CD4-positive, alpha-beta T cell treated with Interleukin-6 at 100 ng/mL for 8 hours (primary cell): Measurements from ENCODE around the gene SPRED2.
"Not testable (repeated sequence)": the region's sequence is repeated elsewhere in the genome, so short reads cannot be mapped to it uniquely, and the experiment has no call there.

ENCODE experiments used
- DNase-seq: peaks from one replicate; pipeline ENCODE4 v3.0.0-alpha.2; 2020; ENCODE audit warnings: mixed read lengths, low spot score

Gene SPRED2

DNA sequence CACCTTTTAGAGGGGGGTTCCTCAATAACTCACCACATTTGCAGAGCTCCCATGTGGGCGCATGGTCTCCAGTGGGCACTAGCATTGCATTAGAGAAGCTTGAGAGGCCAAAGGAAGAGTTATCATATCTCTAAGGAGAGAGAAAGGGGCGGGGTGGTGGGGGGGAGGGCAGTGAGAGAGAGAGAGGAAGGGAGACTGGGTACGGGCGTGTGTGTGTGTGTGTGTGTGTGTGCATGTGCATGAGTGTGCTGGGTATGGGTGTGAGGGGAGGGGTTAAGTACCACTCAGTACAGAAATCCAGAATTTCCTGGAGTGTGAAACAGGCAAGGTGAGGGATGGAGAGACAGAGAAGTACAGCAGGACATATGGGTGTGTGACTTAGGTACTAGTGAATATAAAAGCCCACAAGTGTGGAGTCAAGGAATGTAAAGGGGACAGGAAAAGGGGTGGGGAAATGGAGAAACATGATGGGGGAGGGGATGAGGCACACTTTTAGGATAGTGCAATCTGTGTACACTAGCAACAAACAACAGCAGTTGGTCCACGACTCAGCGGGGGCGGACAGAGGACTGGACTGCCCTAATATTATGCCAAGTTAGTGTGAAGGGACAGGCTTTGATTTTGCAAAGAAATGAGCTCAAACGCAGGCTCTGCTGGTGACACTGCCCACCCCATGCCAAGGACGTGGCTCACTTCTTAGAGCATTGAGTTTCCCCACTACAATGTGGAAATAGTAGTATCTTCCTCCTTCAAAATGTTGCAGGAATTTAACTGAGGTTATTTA, 91.3 kb downstream of the SPRED2 start:
- DNase-seq = no peak

DNA sequence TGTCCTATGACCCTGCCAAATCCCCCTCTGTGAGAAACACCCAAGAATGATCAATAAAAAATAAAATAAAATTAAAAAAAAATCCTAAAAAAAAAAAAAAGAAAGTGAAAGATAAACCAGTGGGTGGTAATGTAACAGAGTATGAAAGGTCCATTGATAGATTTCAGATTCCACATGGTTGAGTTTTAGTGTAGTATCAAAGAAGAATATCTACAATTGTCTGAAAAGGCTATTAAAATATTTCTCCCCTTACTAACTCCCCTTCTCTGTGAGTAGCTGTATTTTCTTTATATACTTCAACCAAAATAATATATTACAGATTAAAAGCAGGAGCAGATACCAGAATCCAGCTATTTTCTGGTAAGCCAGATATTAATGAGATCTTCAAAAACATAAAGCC, 92.8 kb downstream of the SPRED2 start:
- DNase-seq = no peak

DNA sequence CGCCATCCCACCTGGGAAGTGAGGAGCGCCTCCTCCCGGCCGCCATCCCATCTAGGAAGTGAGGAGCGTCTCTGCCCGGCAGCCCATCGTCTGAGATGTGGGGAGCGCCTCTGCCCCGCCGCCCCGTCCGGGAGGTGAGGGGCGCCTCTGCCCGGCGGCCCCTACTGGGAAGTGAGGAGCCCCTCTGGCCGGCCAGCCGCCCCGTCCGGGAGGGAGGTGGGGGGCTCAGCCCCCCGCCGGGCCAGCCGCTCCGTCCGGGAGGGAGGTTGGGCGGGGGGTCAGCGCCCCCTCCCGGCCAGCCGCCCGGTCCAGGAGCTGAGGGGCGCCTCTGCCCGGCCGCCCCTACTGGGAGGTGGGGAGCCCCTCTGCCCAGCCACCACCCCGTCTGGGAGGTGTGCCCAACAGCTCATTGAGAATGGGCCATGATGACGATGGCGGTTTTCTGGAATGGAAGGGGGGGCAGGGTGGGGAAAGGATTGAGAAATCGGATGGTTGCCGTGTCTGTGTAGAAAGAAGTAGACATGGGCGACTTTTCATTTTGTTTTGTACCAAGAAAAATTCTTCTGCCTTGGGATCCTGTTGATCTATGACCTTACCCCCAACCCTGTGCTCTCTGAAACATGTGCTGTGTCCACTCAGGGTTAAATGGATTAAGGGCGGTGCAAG, 93.4 kb downstream of the SPRED2 start:
- DNase-seq = not testable (repeated sequence)

DNA sequence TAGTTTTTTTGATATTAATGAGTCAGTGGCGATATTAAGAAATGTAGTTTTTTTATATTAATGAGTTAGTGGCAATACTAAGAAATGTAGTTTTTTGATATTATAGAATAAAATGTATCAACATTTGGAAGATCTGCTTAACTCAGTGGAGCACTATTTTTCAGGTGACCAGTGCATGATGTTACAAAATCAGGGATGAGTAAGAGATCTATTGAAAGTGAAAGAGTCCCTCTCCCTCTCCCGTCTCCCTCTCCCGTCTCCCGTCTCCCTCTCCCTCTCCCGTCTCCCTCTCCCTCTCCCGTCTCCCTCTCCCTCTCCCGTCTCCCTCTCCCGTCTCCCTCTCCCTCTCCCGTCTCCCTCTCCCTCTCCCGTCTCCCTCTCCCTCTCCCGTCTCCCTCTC, 94.5 kb downstream of the SPRED2 start:
- not testable (repeated sequence) for DNase-seq

DNA sequence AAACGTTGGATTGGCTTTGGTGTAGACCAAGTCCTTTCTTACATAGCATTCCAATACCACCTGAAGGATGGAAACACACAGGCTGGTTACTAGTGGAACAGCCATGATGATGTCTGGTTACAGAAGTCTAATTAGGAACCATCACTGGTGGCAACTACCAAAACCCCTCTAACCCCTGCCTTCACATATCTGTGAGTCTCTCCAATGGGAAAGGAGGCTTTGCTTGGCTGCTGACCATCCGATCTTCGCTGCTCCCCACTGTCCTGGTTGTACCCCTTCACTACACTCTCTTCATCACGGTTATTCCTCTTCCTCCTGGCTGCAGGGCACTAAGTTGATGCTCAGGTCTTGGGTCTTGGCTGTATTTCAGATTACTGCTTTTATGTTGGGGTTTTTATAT, 97.7 kb downstream of the SPRED2 start:
- no peak for DNase-seq

DNA sequence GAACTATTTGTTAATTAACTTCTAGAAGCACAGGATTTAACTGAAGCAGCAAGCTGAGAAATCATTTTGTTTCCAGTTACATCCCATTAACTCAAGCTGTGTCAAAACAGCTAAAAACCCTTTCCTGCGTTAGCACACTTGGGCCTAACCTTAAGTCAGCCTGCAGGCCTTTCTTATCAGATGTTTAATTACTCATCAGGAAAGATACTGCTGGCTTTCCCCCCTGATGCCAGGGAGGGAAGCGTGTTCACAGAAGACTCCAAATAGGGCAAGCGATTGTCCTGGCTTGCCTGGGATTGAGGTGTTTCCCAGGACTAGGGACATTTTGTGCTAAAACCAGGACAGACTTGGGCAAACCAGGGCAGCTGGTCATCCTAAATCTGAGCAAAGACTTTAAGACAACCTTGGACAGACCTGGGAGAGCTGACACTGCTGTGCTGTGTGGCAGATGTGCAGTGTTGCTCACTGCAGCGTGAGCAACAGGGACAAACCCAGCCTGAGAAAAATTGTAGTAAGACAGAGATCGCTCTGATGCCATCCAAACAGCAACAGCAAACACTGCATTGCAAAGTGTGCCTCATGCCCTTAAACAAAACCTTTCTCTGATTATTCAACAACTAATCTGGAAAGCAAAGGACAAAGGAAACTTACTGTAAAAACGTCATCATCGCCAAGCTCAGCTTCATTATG, 100.9 kb downstream of the SPRED2 start:
- no peak for DNase-seq

DNA sequence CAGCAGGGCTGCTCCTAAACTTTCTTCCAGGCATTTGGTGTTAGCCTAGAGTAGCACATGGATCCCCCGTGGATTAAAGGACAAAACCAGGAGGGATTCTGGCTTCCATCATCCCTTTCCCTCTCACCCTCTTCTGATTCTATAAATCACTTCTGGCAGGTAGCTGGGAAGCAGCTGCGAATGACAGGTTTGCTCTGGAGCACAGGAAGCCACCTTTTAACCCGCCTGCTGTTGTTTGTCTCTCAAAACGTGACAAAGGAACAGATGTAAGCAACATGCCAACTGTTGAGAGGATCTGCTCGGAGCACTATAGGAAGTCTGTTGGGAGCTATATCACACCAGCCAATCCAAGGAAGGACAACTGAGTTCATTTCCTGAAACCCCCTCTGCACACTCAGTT, 102.9 kb downstream of the SPRED2 start:
- DNase-seq = no peak

DNA sequence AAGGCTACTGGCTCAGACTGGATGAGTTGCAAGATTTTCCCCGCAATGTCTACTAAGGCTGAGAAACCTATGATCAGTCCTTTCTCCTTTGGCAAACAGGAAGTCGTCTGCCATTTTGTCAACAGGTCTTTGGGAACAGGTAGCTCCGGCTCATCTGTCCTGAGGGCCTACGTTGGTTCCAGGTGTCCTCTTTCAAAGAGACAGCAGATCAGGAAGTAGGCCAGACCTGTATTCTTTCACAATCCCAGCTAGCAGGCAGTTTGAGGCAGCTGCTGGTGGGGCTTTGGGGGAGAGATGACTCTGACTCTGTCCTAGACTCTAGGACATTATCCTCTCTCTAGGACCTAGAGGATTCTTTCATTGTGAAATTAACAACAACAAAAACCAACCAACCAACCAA, 106.1 kb downstream of the SPRED2 start:
- DNase-seq = no peak

DNA sequence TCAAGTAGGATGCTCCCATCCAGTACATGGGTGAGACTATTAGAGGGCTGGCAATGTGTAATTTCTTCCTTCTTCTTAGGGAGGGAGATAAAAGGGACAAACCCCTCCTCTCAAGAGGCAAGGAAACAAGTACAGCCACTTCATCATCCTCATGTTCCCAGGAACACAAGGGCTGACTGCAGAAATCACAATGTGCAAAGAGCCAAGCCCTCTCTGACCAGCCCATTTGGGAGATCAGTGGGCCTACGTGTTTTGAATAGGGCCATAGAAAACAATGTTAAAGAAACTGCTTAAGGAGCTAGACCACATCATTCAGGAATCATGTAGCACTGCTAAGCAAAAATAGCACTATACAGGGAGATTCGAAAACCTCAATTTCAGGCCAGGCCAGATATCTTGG, 107.3 kb downstream of the SPRED2 start:
- DNase-seq = no peak

DNA sequence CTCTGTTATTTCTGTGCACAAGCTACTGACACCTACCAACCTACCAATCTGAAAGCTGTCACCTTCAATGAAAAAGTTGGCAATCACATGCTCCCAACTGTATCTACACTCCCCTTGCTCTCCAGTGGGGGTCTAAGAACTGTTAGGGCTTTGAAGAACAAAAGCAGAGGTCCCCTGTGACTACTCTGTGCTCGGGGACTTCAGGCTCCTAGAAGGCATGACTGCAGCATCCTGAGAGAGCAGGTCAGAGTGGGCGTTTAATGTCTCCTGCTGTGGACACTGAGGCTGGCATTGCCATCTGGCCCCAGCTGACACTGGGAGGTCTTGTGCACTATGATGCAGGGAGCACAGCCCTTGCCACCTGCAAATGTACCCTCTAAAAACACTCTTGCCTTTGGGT, 111.5 kb downstream of the SPRED2 start:
- DNase-seq = no peak

DNA sequence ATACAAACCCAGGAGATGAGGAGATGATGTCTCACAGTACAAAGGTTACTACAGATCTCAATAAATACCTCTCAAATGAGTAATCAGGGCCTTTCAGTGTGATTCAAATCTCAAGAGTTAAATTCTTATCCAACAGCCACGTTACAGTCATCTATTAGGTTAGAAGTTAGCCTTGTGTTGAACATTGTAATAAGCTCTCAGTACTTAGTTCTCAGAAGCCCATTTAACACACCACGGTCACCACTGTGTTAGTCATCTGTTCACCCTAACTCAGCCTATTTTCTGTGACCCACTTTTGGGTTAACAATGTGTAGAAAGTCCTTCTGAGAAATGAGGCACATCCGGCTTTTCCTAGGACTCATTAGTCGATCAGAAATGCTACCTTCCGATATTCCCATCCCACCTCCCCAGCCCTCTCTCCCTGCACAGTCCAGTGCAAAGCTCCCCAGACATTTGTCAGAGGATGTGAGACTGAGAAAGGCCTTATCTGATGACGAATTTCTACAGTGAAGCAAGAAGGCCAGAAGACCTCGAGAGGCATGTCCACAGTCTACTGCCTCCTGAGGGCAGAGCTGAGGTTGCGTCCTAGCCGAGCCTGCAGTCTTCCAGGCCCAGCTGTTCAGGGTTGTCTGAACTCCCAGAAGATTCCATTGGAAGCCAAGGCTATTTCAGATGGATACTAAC, 112.2 kb downstream of the SPRED2 start:
- DNase-seq = no peak

DNA sequence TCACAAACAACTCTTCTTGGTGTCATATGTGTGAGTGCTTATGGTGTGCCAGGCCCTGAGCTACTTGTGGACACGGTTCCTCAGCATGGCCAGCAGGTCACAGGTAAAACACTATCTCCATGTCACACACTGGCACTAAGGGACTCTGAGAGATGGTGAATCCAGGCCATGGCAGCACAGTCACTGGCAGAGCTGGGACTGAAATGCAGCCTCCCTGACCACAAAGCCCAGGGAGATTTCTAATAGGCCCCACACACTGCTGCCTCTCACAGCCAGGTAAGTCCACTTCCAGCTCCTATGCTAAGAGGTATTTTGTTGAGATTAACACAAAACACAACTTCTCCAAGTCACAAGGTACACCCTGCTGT, 112.7 kb downstream of the SPRED2 start:
- DNase-seq = no peak

DNA sequence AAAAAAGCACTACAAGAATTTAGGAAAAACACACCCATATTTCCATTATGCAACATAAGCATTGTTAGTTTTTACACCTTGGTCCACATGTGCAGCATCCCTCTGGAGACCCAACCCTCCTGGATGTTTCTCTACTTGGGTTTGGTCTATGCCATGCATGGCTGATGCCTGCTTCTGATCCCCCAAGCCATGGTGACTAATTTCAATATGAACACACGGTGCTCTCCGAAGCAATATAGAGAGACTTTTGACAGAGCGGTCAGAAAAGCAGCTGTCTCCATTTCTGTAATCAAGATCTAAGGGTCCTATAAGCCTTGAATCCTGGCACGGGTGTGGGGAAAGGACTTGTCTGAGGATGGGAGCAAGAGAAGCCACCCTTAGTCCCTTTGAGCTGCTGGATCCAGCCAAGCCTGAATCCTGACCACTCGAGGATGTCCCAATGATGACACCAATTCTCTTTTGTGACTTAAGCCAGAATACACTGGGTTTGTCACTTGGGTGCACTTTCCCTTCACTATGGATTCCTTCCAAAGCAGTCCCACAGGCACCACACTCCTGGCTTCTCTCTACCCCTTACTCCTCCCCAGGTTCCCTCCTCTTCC, 113.2 kb downstream of the SPRED2 start:
- no peak for DNase-seq

DNA sequence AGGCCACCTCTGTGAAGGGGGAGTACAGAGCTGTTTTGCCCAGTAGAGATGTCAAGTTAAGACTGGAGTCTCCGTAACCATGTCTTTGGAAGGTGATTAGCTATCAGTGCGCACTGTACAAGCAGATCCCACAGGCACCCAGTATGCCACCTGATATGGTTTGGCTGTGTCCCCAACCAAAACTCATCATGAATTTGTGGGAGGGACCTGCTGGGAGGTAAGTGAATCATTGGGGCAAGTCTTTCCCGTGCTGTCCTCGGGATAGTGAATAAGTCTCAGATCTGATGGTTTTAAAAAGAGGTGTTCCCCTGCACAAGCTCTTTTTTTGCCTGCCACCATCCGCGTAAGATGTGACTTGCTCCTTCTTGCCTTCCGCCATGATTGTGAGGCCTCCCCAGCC, 114.6 kb downstream of the SPRED2 start:
- no peak for DNase-seq

DNA sequence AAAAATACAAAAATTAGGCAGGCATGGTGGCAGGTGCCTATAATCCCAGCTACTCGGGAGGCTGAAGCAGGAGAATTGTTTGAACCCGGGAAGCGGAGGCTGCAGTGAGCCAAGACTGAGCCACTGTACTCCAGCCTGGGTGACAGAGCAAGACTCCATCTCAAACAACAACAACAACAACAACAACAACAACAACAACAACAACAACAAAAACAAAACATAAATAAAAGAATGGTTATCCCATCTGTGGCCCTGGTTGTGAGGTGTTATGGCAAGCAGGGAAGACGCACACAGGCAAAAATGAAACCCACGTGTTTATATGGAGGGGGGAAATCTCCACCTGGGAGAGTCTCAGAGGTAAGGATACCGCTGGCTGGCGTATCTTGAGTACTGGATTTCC, 115.0 kb downstream of the SPRED2 start:
- DNase-seq = not testable (repeated sequence)

DNA sequence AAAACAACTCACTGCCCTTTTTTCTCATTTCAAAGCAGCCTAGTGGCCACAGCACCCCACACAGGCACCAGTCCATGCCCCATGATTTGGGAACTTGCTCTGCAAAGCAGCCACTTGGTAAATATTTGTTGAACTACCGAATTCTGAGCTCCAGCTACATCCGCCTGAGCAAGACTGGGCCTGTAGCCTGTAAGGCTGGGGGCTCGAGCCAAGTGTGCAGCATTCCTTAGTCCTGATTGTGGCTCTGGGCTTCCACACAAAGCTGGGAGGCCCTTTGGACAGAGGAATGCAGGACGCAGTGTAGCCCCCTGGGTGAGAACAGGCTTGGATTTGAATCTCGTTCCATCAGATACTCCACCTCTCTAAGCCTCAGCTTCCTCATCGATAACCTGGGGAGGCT, 116.3 kb downstream of the SPRED2 start:
- DNase-seq = no peak

DNA sequence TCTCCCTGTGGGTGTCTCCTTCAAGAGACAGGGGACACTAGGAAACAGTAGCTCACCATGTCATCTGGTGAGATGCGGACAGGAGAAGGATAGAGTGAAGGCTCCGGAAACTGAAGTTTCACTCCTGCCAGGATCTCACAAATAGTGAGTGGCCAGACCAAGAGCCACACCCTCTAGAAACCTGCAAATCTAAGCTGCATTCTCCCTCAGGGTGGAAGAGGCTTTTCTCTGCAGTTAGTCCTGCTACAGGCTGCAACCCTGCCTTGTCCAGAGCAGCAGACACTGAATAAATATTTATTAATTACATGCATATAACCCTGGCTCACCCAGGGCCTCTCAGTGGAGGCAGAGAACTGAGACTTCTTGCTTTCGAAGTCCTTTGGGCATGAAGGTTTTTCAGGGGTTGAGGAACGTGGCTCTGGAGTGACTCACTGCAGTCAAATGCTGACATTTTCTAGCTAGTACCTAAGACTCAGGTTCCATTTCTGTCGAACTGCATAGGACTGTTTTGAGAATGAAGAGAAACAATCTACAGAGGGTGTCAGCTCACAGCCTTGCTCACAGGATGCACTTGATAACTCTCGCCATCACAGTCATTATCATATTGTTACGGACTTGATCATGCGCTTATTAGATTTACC, 117.5 kb downstream of the SPRED2 start:
- DNase-seq = no peak

DNA sequence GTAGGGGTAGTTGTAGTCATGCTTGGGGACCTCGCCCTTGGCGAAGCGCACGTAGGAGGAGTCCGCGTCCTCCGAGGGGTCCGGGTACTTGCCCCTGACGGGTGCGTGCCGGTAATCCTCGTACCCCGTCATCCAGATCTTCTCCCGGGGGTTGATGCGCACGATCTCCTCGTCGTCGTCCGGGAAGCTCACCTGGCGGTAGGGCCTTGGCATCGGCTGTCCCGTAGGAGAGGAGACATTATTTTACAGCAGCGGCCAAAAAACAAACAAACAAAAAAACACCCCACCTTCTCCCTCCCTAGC, 118.5 kb downstream of the SPRED2 start:
- no peak for DNase-seq

DNA sequence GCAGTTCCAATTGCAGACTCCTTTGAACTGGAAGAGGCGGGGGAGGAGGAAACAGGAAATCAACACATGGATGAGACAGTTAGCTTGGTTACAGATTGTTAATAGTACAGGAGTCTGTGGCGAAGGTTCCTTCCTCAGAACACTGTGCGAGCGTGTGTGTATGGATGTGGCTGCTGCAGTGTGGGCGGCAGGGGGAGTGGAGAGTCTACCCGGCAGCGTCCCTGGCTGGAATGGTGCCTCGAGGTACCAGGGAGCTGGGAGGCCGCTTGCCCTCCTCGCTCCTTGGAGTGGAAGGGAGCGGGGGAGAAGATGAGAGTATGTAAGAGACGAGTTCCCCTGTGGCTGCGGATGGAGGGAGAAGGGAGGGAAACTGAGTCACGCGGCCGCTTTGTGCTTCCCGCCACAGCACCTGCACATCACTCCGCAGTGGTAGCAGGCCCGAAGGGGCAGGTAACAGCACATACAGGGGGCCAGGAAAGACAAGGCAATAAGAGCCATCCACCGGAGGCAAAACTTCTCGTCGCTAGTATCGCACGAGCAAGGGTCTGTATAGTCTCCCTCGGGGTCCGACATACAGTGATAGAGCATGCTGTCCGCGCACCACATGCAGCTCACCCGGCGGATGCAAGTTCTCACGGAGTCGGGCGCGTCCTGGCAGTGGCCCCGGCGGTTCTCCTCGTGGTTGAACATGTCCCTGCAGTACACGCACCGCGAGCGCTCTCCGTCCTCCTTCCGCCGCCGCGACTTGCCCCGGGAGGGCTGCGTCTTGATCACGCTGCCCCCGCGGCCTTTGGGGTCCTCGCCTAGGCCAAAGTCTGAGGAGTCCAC, 119.1 kb downstream of the SPRED2 start:
- DNase-seq = no peak

DNA sequence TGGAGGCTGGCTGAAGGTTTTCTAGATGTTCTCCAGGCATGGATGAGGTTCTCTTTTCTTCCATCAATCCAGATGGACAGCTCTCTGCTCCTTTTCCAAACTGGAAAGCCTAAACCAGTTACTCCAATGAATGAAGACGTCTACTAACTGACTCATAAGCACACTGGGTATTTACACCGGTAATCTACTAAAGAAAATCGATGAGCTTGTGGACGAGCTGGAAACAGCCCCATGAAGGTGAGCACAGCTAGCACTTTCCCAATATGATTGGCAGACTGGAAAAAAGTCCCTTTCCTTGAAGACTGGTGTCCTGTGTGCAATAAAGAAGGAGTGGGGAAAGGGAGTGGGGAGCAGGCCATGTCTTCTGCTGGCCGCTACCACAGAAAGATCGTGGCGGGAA, 120.8 kb downstream of the SPRED2 start:
- DNase-seq = no peak

DNA sequence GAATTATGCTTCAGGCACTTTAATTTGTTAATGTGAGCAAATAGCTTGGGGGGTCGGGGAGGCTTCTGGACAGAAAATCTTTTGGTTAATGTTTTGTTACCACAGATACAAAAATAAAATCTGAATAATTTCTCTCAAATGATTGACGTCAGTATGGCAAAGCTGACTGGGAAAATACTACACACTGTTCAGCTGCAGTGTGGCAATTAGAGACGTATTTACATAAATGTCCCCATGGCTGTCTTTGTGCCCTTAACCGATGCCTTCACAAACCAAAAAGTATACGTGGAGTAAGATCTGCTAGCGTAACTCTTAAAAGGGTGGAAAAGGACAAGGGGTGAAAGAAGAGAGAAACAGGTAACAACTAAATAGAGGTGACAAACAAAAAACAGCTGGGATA, 121.3 kb downstream of the SPRED2 start:
- no peak for DNase-seq
